K562 (cell line): ENCODE results near the gene KIF26B. TPM values are rescaled to one million over a fixed set of nuclear protein-coding genes. Genes with fewer than 3 reads are reported as not detected.

Source experiments
- ATAC-seq: fragments of 200-7000 bp; cut with Tn5 transposase; 3 replicates; pipeline ENCODE4 v1.9.1; 2020; ENCODE audit warnings: moderate library complexity
- BruUV-seq: library from RNA; stranded (reverse); fragments of 400-500 nt; replicated peaks from 2 replicates; lab custom pipeline; 2021; lab: Mats Ljungman, UMichigan
- CTCF ChIA-PET: fragments of 300-600 bp; formaldehyde crosslinking; extraction: SDS; loops from one replicate; lab custom pipeline; 2021; ENCODE audit warnings: low intra/inter-chr PET ratio; lab: Yijun Ruan, JAX
- POLR2A ChIA-PET: fragments of 300-600, 350-650 bp; sonication (Branson Sonifier 250); formaldehyde crosslinking; extraction: SDS; loops from one replicate; lab custom pipeline; 2021; ENCODE audit warnings: antibody characterized with exemption, inconsistent platforms; lab: Yijun Ruan, JAX
- DNase-seq, 4 experiments: peaks; one replicate each; pipeline versions ENCODE4 v3.0.0 to v3.0.0-alpha.2; 2011 to 2018; ENCODE audit warnings: low spot score in 3 of 4, mixed read lengths in 3 of 4; ENCODE audit errors: extremely low read depth in 1 of 4
- FAIRE-seq: peaks from 2 replicates; lab custom pipeline; 2011; peaks lifted over from hg19 to GRCh38; lab: Jason Lieb, UNC
- H2AFZ ChIP-seq: 2 replicates; pipeline ENCODE4 v1.6.0; 2011; ENCODE audit warnings: low read depth, low read length, control low read depth, inconsistent platforms
- H3K27ac ChIP-seq: fragments of 200-600 bp; 3 replicates; pipeline ENCODE4 v1.8.0; 2011; ENCODE audit warnings: low read depth, mild to moderate bottlenecking, control low read depth, inconsistent platforms, low read length, moderate library complexity, mixed read lengths; ENCODE audit errors: extremely low read depth
- H3K27me3 ChIP-seq, 2 experiments: fragments of 300-600 bp in 1 of 2; 2 replicates in 1 of 2; 3 replicates in 1 of 2; pipeline versions ENCODE4 v1.6.0 to v1.8.0; 2011; ENCODE audit warnings: inconsistent platforms in 2 of 2, low read length in 2 of 2, mild to moderate bottlenecking in 1 of 2, mixed read lengths in 1 of 2, moderate library complexity in 1 of 2; ENCODE audit not compliant: control insufficient read depth in 2 of 2, insufficient read depth in 2 of 2
- H3K36me3 ChIP-seq: fragments of 300-600 bp; 3 replicates; pipeline ENCODE4 v1.8.0; 2011; ENCODE audit warnings: mild to moderate bottlenecking, low read length, inconsistent platforms; ENCODE audit not compliant: control insufficient read depth, insufficient read depth
- H3K4me1 ChIP-seq, 2 experiments: fragments of 200-600 bp in 1 of 2; replicated peaks in 1 of 2; 2 replicates in 1 of 2; 3 replicates in 1 of 2; pipeline versions ENCODE4 v1.5.1 to v1.8.0; 2011; ENCODE audit warnings: inconsistent platforms in 2 of 2, low read length in 2 of 2, mild to moderate bottlenecking in 1 of 2, mixed read lengths in 1 of 2, moderate library complexity in 1 of 2; ENCODE audit not compliant: control insufficient read depth in 2 of 2, insufficient read depth in 2 of 2
- H3K4me2 ChIP-seq: 2 replicates; pipeline ENCODE4 v1.6.1; 2011; ENCODE audit warnings: low read length, control low read depth, inconsistent platforms, mixed read lengths; ENCODE audit not compliant: insufficient read depth
- H3K4me3 ChIP-seq: fragments of 200-600 bp; sonication (generic), shearing (Covaris generic); 2 replicates; pipeline ENCODE4 v1.5.1; 2016; ENCODE audit warnings: control low read depth, inconsistent platforms
- H3K79me2 ChIP-seq: fragments of 200-600 bp; 3 replicates; pipeline ENCODE4 v1.8.0; 2011; ENCODE audit warnings: low read length, inconsistent platforms; ENCODE audit not compliant: control insufficient read depth, insufficient read depth
- H3K9ac ChIP-seq, 2 experiments: 2 replicates each; pipeline versions ENCODE4 v1.6.0 to v1.6.1; 2011; ENCODE audit warnings: low read depth in 2 of 2, low read length in 2 of 2, control low read depth in 1 of 2, inconsistent platforms in 1 of 2, mild to moderate bottlenecking in 1 of 2, mixed read lengths in 1 of 2; ENCODE audit not compliant: insufficient read depth in 1 of 2
- H3K9me1 ChIP-seq: one replicate; pipeline ENCODE4 v1.6.0; 2011; ENCODE audit warnings: inconsistent platforms, mild to moderate bottlenecking, low read length, moderate library complexity; ENCODE audit not compliant: control insufficient read depth, insufficient read depth
- H3K9me3 ChIP-seq: replicated peaks from 2 replicates; pipeline ENCODE4 v1.5.1; 2011; ENCODE audit warnings: low read depth, low read length, inconsistent platforms; ENCODE audit not compliant: control insufficient read depth, insufficient read depth
- H4K20me1 ChIP-seq: replicated peaks from 2 replicates; pipeline ENCODE4 v1.6.1; 2011; ENCODE audit warnings: low read length, inconsistent platforms, mixed read lengths; ENCODE audit not compliant: control insufficient read depth, insufficient read depth
- CSDE1 ChIP-seq, 2 experiments: fragments of 450-650 bp; IDR thresholded peaks; 2 replicates each; pipeline ENCODE4 v1.6.1; 2016; ENCODE audit warnings: mild to moderate bottlenecking in 1 of 2
- CTCF ChIP-seq, 3 experiments: IDR thresholded peaks in 2 of 3; conservative IDR thresholded peaks in 1 of 3; 2 replicates each; pipeline ENCODE4 v1.5.1; 2011 to 2012; ENCODE audit warnings: low read length in 3 of 3, mild to moderate bottlenecking in 3 of 3, control low read depth in 2 of 3, improper control_type of control experiment in 1 of 3, inconsistent platforms in 1 of 3, low read depth in 1 of 3, mixed read lengths in 1 of 3, moderate library complexity in 1 of 3; ENCODE audit not compliant: insufficient read depth in 2 of 3
- ETS2 ChIP-seq: IDR thresholded peaks from 2 replicates; pipeline ENCODE4 v1.6.1; 2016; ENCODE audit warnings: borderline replicate concordance, missing genetic modification characterization, mild to moderate bottlenecking, moderate library complexity, missing compliant biosample characterization; ENCODE audit not compliant: poor library complexity, severe bottlenecking
- NR2C1 ChIP-seq, 2 experiments: fragments of 450-650 bp; IDR thresholded peaks; 2 replicates each; pipeline ENCODE4 v1.6.1; 2017; ENCODE audit warnings: mild to moderate bottlenecking in 2 of 2, antibody characterized with exemption in 1 of 2, inconsistent platforms in 1 of 2, missing compliant biosample characterization in 1 of 2, missing genetic modification characterization in 1 of 2
- RB1 ChIP-seq: fragments of 450-650 bp; IDR thresholded peaks from 2 replicates; pipeline ENCODE4 v1.6.1; 2017; ENCODE audit warnings: low read depth, mild to moderate bottlenecking
- SREBF1 ChIP-seq: fragments of 150-350 bp; IDR thresholded peaks from 2 replicates; pipeline ENCODE4 v1.6.1; 2014; ENCODE audit warnings: antibody characterized with exemption, low read depth, low read length, borderline replicate concordance
- ZBTB26 ChIP-seq: fragments of 450-650 bp; formaldehyde crosslinking; IDR thresholded peaks from 2 replicates; pipeline ENCODE4 v1.4.0; 2022; ENCODE audit warnings: missing genetic modification characterization
- ZNF316 ChIP-seq: fragments of 450-650 bp; IDR thresholded peaks from 2 replicates; pipeline ENCODE4 v1.6.1; 2016
- ZNF717 ChIP-seq: fragments of 250-450 bp; sonication (Bioruptor Pico); IDR thresholded peaks from 2 replicates; pipeline ENCODE4 v1.5.0; 2021
- WGBS: fragments of 100-300 bp; shearing (Covaris generic); methylation state at CpG from one replicate; pipeline ENCODE4 v1.1.6; 2016; ENCODE audit warnings: low coverage, mixed read lengths; ENCODE audit not compliant: insufficient coverage; ENCODE audit errors: missing lambda C conversion rate; 5-methylcytosine and 5-hydroxymethylcytosine counted together
- in situ Hi-C: fragments of 300-500 bp; cut with MboI; formaldehyde crosslinking; loops from 4 replicates; pipeline ENCODE4 v1.15.0; 2018; ENCODE audit warnings: inconsistent platforms, mixed read lengths
- intact Hi-C: fragments of 100-400 bp; cut with micrococcal nuclease; formaldehyde crosslinking; loops from 2 replicates; pipeline ENCODE4 v1.14.2; 2022
- polyA plus RNA-seq, 8 experiments: library from polyadenylated mRNA; depleted of rRNA in 4 of 8; stranded (reverse) in 5 of 8; unstranded in 3 of 8; fragments of >200 nt; fragmentation: Nextera tagmentation in 2 of 8; fragmentation: Illumina TruSeq in 1 of 8; extraction: Ambion mirVana in 2 of 8; extraction: Trizol in 1 of 8; gene quantifications; 2 replicates each; pipeline versions ENCODE4 v1.2.1 to v1.2.3, GENCODE V29; 2011 to 2014; ENCODE audit warnings: inconsistent platforms in 1 of 8, missing spikeins in 1 of 8
- total RNA-seq, 7 experiments: library from RNA; depleted of rRNA in 6 of 7; stranded (reverse); fragments of >200 nt in 6 of 7; fragmentation: Illumina TruSeq in 2 of 7; extraction: Trizol in 2 of 7; gene quantifications; 2 replicates each; pipeline versions ENCODE4 v1.2.1 to v1.2.3, GENCODE V29; 2011 to 2021; ENCODE audit warnings: low replicate concordance in 1 of 7
- TF ChIP-seq, protein P1 (sequence below): fragments of 450-650 bp; IDR thresholded peaks from 2 replicates; pipeline ENCODE4 v1.6.1; 2016; ENCODE audit warnings: low read depth, mild to moderate bottlenecking, moderate library complexity

Gene KIF26B
- total and polyA plus RNA-seq, 9 of the 15 experiments (the other 6 are each of a cell fraction or from before 2014, with no cell fraction given), result 0.02 to 0.08 (median 0.03) TPM; not detected in 6

GRCh38 chr1:245516284-245516759 lies 361.5 kb downstream of the KIF26B start (continued):
- TF ChIP-seq ETS2 (tag), result no peak
- peak; percentile 61 to 70 (median 66) for TF ChIP-seq CTCF (IDR thresholded peaks at IDR 0.05 in 2 of 3, conservative IDR thresholded peaks at IDR 0.05 in 1 of 3; ENCODE audit: insufficient read depth in 2 of 3, low read depth in 1 of 3, low read length in 3 of 3)
- TF ChIP-seq ZNF316, result no peak

DNA sequence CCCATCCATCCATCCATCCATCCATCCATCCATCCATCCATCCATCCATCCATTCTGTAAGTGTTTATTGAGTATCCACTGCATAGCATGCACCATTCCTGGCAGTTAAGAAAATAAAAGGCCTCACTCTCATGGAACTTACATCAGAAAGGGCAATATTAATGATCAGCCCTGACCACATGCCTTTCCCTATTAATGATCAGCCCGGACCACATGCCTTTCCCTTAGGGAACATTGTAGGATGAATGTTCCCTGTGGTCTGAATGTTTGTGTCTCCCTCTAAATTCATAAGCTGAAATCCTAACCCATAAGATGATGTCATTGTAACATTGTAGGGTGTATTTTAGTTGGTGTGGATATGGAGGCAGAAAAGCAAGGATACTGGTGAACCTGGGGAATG lies 365.8 kb downstream of the KIF26B start:
- Histone ChIP-seq H3K79me2 (no peaks in the 10 kb centered on the region), H3K4me1 (no peaks in the 10 kb centered on the region), H2AFZ (no peak overlapping the region), H4K20me1 (no peaks in the 10 kb centered on the region), H3K9ac (no peak overlapping the region), H3K36me3 (no peaks in the 10 kb centered on the region), H3K27me3 (peaks cover 13 to 35% of the 10 kb centered on the region in 2 experiments; a peak in 3 of 5 replicates), H3K4me3 (no peak overlapping the region), H3K4me2 (no peak overlapping the region), H3K27ac (no peak overlapping the region), H3K9me1 (no peaks in the 10 kb centered on the region), H3K9me3 (no peaks in the 10 kb centered on the region)
- no peak for DNase-seq
- ChIA-PET CTCF (no interaction called here), POLR2A (no interaction called here)
- FAIRE-seq, result no peak
- intact Hi-C loops, result no loop called here
- no TSS peak for BruUV-seq
- in situ Hi-C loops, result no loop called here
- no peak for TF ChIP-seq ZNF717 (CRISPR knock-in tag)
- TF ChIP-seq NR2C1 (IDR thresholded peaks at IDR 0.05), result no peak
- no peak for TF ChIP-seq NR2C1 (tag; IDR thresholded peaks at IDR 0.05)
- TF ChIP-seq ZBTB26 (CRISPR knock-in tag), result no peak
- TF ChIP-seq CSDE1 (IDR thresholded peaks at IDR 0.05), result no peak
- TF ChIP-seq RB1, result no peak
- TF ChIP-seq, protein P1, sequence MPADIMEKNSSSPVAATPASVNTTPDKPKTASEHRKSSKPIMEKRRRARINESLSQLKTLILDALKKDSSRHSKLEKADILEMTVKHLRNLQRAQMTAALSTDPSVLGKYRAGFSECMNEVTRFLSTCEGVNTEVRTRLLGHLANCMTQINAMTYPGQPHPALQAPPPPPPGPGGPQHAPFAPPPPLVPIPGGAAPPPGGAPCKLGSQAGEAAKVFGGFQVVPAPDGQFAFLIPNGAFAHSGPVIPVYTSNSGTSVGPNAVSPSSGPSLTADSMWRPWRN, result no peak
- no peak for TF ChIP-seq SREBF1
- no peak for ATAC-seq
- WGBS, result 6% methylated on average over 1 of the region's 1 CpG
